DND-41 (cell line): ENCODE results near the gene TUFT1.

Source experiments
- ATAC-seq: fragments of 200-7000 bp; cut with Tn5 transposase; 3 replicates; pipeline ENCODE4 v1.9.1; 2021; ENCODE audit warnings: low read depth; ENCODE audit not compliant: insufficient read depth
- DNase-seq: peaks from one replicate; pipeline ENCODE4 v3.0.0-alpha.2; 2020
- H2AFZ ChIP-seq: 2 replicates; pipeline ENCODE4 v1.6.0; 2012; ENCODE audit warnings: low read depth, low read length
- H3K27ac ChIP-seq: 2 replicates; pipeline ENCODE4 v1.5.1; 2012; ENCODE audit warnings: low read length, inconsistent platforms
- H3K27me3 ChIP-seq: fragments of 200-600 bp; sonication (generic); 2 replicates; pipeline ENCODE4 v1.6.0; 2012; ENCODE audit warnings: low read length, mild to moderate bottlenecking, inconsistent platforms; ENCODE audit not compliant: insufficient read depth, poor library complexity
- H3K36me3 ChIP-seq: 2 replicates; pipeline ENCODE4 v1.5.1; 2012; ENCODE audit warnings: low read length, inconsistent platforms; ENCODE audit not compliant: insufficient read depth
- H3K4me1 ChIP-seq: 2 replicates; pipeline ENCODE4 v1.5.1; 2012; ENCODE audit warnings: mild to moderate bottlenecking, low read length; ENCODE audit not compliant: insufficient read depth
- H3K4me2 ChIP-seq: 2 replicates; pipeline ENCODE4 v1.6.0; 2012; ENCODE audit warnings: mild to moderate bottlenecking, moderate library complexity, low read length, inconsistent platforms; ENCODE audit not compliant: insufficient read depth
- H3K4me3 ChIP-seq, 2 experiments: fragments of 200-600 bp in 1 of 2; shearing (Covaris generic) in 1 of 2; 2 replicates each; pipeline ENCODE4 v1.5.1; 2012 to 2016; ENCODE audit warnings: inconsistent platforms in 2 of 2, low read length in 2 of 2, mild to moderate bottlenecking in 2 of 2, low read depth in 1 of 2, moderate library complexity in 1 of 2
- H3K79me2 ChIP-seq: 2 replicates; pipeline ENCODE4 v1.6.0; 2012; ENCODE audit warnings: low read length, inconsistent platforms; ENCODE audit not compliant: insufficient read depth
- H3K9ac ChIP-seq: 2 replicates; pipeline ENCODE4 v1.6.0; 2012; ENCODE audit warnings: low read depth, mild to moderate bottlenecking, inconsistent platforms, low read length, moderate library complexity
- H3K9me3 ChIP-seq: 2 replicates; pipeline ENCODE4 v1.5.1; 2012; ENCODE audit warnings: low read length, moderate library complexity, mild to moderate bottlenecking, inconsistent platforms; ENCODE audit not compliant: insufficient read depth, severe bottlenecking
- H4K20me1 ChIP-seq: 2 replicates; pipeline ENCODE4 v1.6.0; 2012; ENCODE audit warnings: low read length; ENCODE audit not compliant: insufficient read depth
- CTCF ChIP-seq: IDR thresholded peaks from 2 replicates; pipeline ENCODE4 v1.5.1; 2012; ENCODE audit warnings: borderline replicate concordance, low read length, moderate library complexity, mild to moderate bottlenecking; ENCODE audit not compliant: poor library complexity, severe bottlenecking; ENCODE audit errors: extremely low read depth
- EZH2 ChIP-seq: IDR thresholded peaks from 3 replicates; pipeline ENCODE4 v1.6.1; 2012; ENCODE audit warnings: borderline replicate concordance, low read depth, mild to moderate bottlenecking, moderate library complexity, low read length, inconsistent platforms; ENCODE audit not compliant: severe bottlenecking

Gene TUFT1

GRCh38 chr1:151563376-151563775 is 23.3 kb downstream of the TUFT1 start:
- TF ChIP-seq CTCF (no peak), EZH2 (no peak)
- H3K9ac ChIP-seq = no peak overlapping the region
- no peaks in the 10 kb centered on the region for H3K79me2 ChIP-seq
- ATAC-seq (no peak), DNase-seq (no peak)
- no peaks in the 10 kb centered on the region; the same call in 1 of the 2 replicates for H4K20me1 ChIP-seq
- H2AFZ ChIP-seq = no peak overlapping the region
- H3K4me3 ChIP-seq = no peak overlapping the region
- no peak overlapping the region for H3K27ac ChIP-seq
- no peak overlapping the region for H3K4me2 ChIP-seq
- no peaks in the 10 kb centered on the region for H3K9me3 ChIP-seq
- no peaks in the 10 kb centered on the region for H3K4me1 ChIP-seq
- peaks cover 22% of the 10 kb centered on the region for H3K27me3 ChIP-seq
- H3K36me3 ChIP-seq = no peaks in the 10 kb centered on the region

GRCh38 chr1:151565502-151566189 is 25.5 kb downstream of the TUFT1 start:
- H3K36me3 ChIP-seq = no peaks in the 10 kb centered on the region

GRCh38 chr1:151568626-151569088 is 28.5 kb downstream of the TUFT1 start:
- no peaks in the 10 kb centered on the region for H3K36me3 ChIP-seq
- H3K79me2 ChIP-seq = no peaks in the 10 kb centered on the region

More at GRCh38 chr1:151565502-151566189, 25.5 kb downstream of the TUFT1 start:
- no peak for DNase-seq
- Histone ChIP-seq H3K9ac (no peak overlapping the region), H3K79me2 (no peaks in the 10 kb centered on the region), H3K4me3 (no peak overlapping the region), H3K4me2 (no peak overlapping the region), H3K9me3 (no peaks in the 10 kb centered on the region), H4K20me1 (no peaks in the 10 kb centered on the region; the same call in 1 of the 2 replicates), H3K27ac (no peak overlapping the region), H2AFZ (no peak overlapping the region), H3K4me1 (no peaks in the 10 kb centered on the region), H3K27me3 (peaks cover 22% of the 10 kb centered on the region)
- ATAC-seq = no peak
- TF ChIP-seq EZH2 (no peak), CTCF (no peak)

More at GRCh38 chr1:151568626-151569088, 28.5 kb downstream of the TUFT1 start:
- Histone ChIP-seq H3K27ac (no peak overlapping the region), H3K27me3 (peaks cover 13% of the 10 kb centered on the region), H3K9ac (no peak overlapping the region), H3K9me3 (no peaks in the 10 kb centered on the region), H3K4me1 (no peaks in the 10 kb centered on the region), H3K4me3 (no peak overlapping the region), H4K20me1 (no peaks in the 10 kb centered on the region), H3K4me2 (no peak overlapping the region), H2AFZ (no peak overlapping the region)
- no peak for TF ChIP-seq CTCF
- no peak for TF ChIP-seq EZH2
- DNase-seq (no peak), ATAC-seq (no peak)
